H1 (cell line): ENCODE data around the gene ADA. TPM values are rescaled to one million over a fixed set of nuclear protein-coding genes. Genes with fewer than 3 reads are reported as not detected.

ENCODE experiments used
- CTCF ChIA-PET: fragments of 300-600 bp; sonication (Branson Sonifier 250); formaldehyde crosslinking; loops from one replicate; lab custom pipeline; 2021; ENCODE audit not compliant: partially characterized antibody; lab: Charles Lee
- POLR2A ChIA-PET: fragments of 300-600 bp; sonication (Branson Sonifier 250); formaldehyde crosslinking; loops from one replicate; lab custom pipeline; 2021; ENCODE audit warnings: inconsistent platforms; ENCODE audit not compliant: partially characterized antibody; lab: Charles Lee
- DNase-seq, 2 experiments: peaks; one replicate each; pipeline versions ENCODE4 v3.0.0 to v3.0.0-alpha.2; 2010 to 2022; ENCODE audit warnings: low spot score in 2 of 2, low read depth in 1 of 2, mixed read lengths in 1 of 2
- FAIRE-seq: peaks from 2 replicates; lab custom pipeline; 2011; peaks lifted over from hg19 to GRCh38; lab: Jason Lieb, UNC
- H2AFZ ChIP-seq: 2 replicates; pipeline ENCODE4 v1.8.1; 2012; ENCODE audit warnings: low read length, inconsistent platforms
- H2AK5ac ChIP-seq: 2 replicates; pipeline ENCODE4 v1.6.1; 2013; ENCODE audit warnings: low read depth, low read length
- H2BK120ac ChIP-seq: replicated peaks from 2 replicates; pipeline ENCODE3; 2013; ENCODE audit warnings: low read depth, low read length, inconsistent platforms
- H2BK12ac ChIP-seq: 2 replicates; pipeline ENCODE4 v1.6.1; 2013; ENCODE audit warnings: low read depth, low read length
- H2BK15ac ChIP-seq: 2 replicates; pipeline ENCODE4 v1.6.1; 2013; ENCODE audit warnings: low read length
- H2BK20ac ChIP-seq: 2 replicates; pipeline ENCODE4 v1.6.1; 2013; ENCODE audit warnings: low read length
- H2BK5ac ChIP-seq: 2 replicates; pipeline ENCODE4 v1.6.1; 2013; ENCODE audit warnings: low read depth, low read length
- H3K14ac ChIP-seq: 2 replicates; pipeline ENCODE4 v1.6.1; 2013; ENCODE audit warnings: inconsistent platforms; ENCODE audit not compliant: insufficient read length
- H3K18ac ChIP-seq: 2 replicates; pipeline ENCODE4 v1.6.1; 2013; ENCODE audit warnings: low read length; ENCODE audit errors: extremely low read depth
- H3K23ac ChIP-seq: 2 replicates; pipeline ENCODE4 v1.6.1; 2013; ENCODE audit warnings: inconsistent platforms; ENCODE audit not compliant: insufficient read length
- H3K23me2 ChIP-seq: 2 replicates; pipeline ENCODE4 v1.6.1; 2013; ENCODE audit warnings: low read depth, low read length
- H3K27ac ChIP-seq: 2 replicates; pipeline ENCODE4 v1.6.1; 2011; ENCODE audit warnings: low read depth, low read length, inconsistent platforms
- H3K27me3 ChIP-seq, 4 experiments: replicated peaks in 1 of 4; 1 replicate in 1 of 4; 2 replicates in 3 of 4; pipeline versions ENCODE4 v1.6.1 to v1.8.1; 2011 to 2013; ENCODE audit warnings: low read length in 3 of 4, mild to moderate bottlenecking in 3 of 4, inconsistent platforms in 2 of 4, mixed read lengths in 2 of 4, moderate library complexity in 1 of 4; ENCODE audit not compliant: control insufficient read depth in 3 of 4, insufficient read depth in 3 of 4; ENCODE audit errors: extremely low read depth in 1 of 4
- H3K36me3 ChIP-seq, 4 experiments: 2 replicates each; pipeline versions ENCODE4 v1.6.1 to v1.8.1; 2011 to 2013; ENCODE audit warnings: mild to moderate bottlenecking in 4 of 4, low read length in 3 of 4, moderate library complexity in 2 of 4, control low read depth in 1 of 4, inconsistent platforms in 1 of 4; ENCODE audit not compliant: insufficient read depth in 4 of 4, control insufficient read depth in 2 of 4
- H3K4ac ChIP-seq: replicated peaks from 2 replicates; pipeline ENCODE3; 2013; ENCODE audit warnings: low read length, low read depth, mixed read lengths, inconsistent platforms; ENCODE audit not compliant: insufficient read length
- H3K4me1 ChIP-seq, 4 experiments: replicated peaks in 1 of 4; 1 replicate in 1 of 4; 2 replicates in 3 of 4; pipeline versions ENCODE4 v1.6.1 to v1.8.1; 2011 to 2013; ENCODE audit warnings: low read length in 3 of 4, inconsistent platforms in 2 of 4, mixed read lengths in 1 of 4; ENCODE audit not compliant: insufficient read depth in 4 of 4, control insufficient read depth in 3 of 4
- H3K4me2 ChIP-seq, 2 experiments: 2 replicates each; pipeline versions ENCODE4 v1.6.1 to v1.8.1; 2011 to 2013; ENCODE audit warnings: low read depth in 2 of 2, low read length in 2 of 2, control low read depth in 1 of 2, inconsistent platforms in 1 of 2, mild to moderate bottlenecking in 1 of 2; ENCODE audit not compliant: insufficient read depth in 1 of 2
- H3K4me3 ChIP-seq, 4 experiments: fragments of 200-600, 300-600 bp in 1 of 4; sonication (generic), shearing (Covaris generic), sonication (Bioruptor Twin) in 1 of 4; 2 replicates each; pipeline versions ENCODE4 v1.5.1 to v1.8.1; 2011 to 2016; ENCODE audit warnings: low read length in 4 of 4, low read depth in 3 of 4, control low read depth in 2 of 4, inconsistent platforms in 2 of 4, mild to moderate bottlenecking in 2 of 4, mixed read lengths in 1 of 4, moderate library complexity in 1 of 4; ENCODE audit not compliant: insufficient read depth in 2 of 4; ENCODE audit errors: extremely low read depth in 1 of 4
- H3K56ac ChIP-seq: replicated peaks from 2 replicates; pipeline ENCODE3; 2013; ENCODE audit warnings: low read depth, mild to moderate bottlenecking, mixed read lengths, low read length, inconsistent platforms; ENCODE audit not compliant: insufficient read length
- H3K79me1 ChIP-seq: 2 replicates; pipeline ENCODE4 v1.6.1; 2013; ENCODE audit warnings: low read depth, low read length, control low read depth
- H3K79me2 ChIP-seq, 2 experiments: 2 replicates each; pipeline versions ENCODE4 v1.6.1 to v1.8.1; 2012 to 2013; ENCODE audit warnings: low read length in 2 of 2, mild to moderate bottlenecking in 2 of 2, inconsistent platforms in 1 of 2; ENCODE audit not compliant: insufficient read depth in 2 of 2, control insufficient read depth in 1 of 2
- H3K9ac ChIP-seq, 4 experiments: replicated peaks in 1 of 4; 1 replicate in 1 of 4; 2 replicates in 3 of 4; pipeline versions ENCODE4 v1.6.1 to v1.8.1; 2011 to 2013; ENCODE audit warnings: low read depth in 3 of 4, low read length in 3 of 4, control low read depth in 2 of 4, mild to moderate bottlenecking in 2 of 4, moderate library complexity in 2 of 4, inconsistent platforms in 1 of 4; ENCODE audit errors: extremely low read depth in 1 of 4
- H3K9me3 ChIP-seq, 2 experiments: 2 replicates each; pipeline versions ENCODE4 v1.6.1 to v1.8.1; 2012 to 2013; ENCODE audit warnings: mild to moderate bottlenecking in 2 of 2, moderate library complexity in 2 of 2, control low read depth in 1 of 2, inconsistent platforms in 1 of 2, low read depth in 1 of 2, low read length in 1 of 2, mixed read lengths in 1 of 2; ENCODE audit not compliant: insufficient read depth in 2 of 2
- H4K20me1 ChIP-seq, 2 experiments: replicated peaks in 1 of 2; 2 replicates each; pipeline versions ENCODE3 to v1.8.1; 2011 to 2013; ENCODE audit warnings: inconsistent platforms in 2 of 2, low read length in 2 of 2, mild to moderate bottlenecking in 1 of 2; ENCODE audit not compliant: insufficient read depth in 2 of 2, control insufficient read depth in 1 of 2
- H4K5ac ChIP-seq: 2 replicates; pipeline ENCODE4 v1.6.1; 2013; ENCODE audit warnings: low read length, low read depth, mixed read lengths, inconsistent platforms; ENCODE audit not compliant: insufficient read length
- H4K8ac ChIP-seq: 2 replicates; pipeline ENCODE4 v1.8.0; 2013; ENCODE audit warnings: mild to moderate bottlenecking, moderate library complexity, low read length, inconsistent platforms; ENCODE audit not compliant: insufficient read depth; ENCODE audit errors: extremely low read depth
- H4K91ac ChIP-seq: replicated peaks from 2 replicates; pipeline ENCODE3; 2013; ENCODE audit warnings: low read length, mixed read lengths, inconsistent platforms; ENCODE audit not compliant: insufficient read length
- BRCA1 ChIP-seq: IDR thresholded peaks from 2 replicates; pipeline ENCODE4 v1.6.1; 2012; ENCODE audit warnings: low read depth, low read length, improper control_type of control experiment
- CREB1 ChIP-seq: IDR thresholded peaks from 2 replicates; pipeline ENCODE4 v1.6.1; 2012; ENCODE audit warnings: inconsistent platforms
- FOSL1 ChIP-seq: IDR thresholded peaks from 2 replicates; pipeline ENCODE4 v1.6.1; 2011; ENCODE audit warnings: mild to moderate bottlenecking, low read depth, low read length, moderate library complexity; ENCODE audit not compliant: insufficient read depth
- JUN ChIP-seq: IDR thresholded peaks from 2 replicates; pipeline ENCODE4 v1.6.1; 2011; ENCODE audit warnings: low read depth, mild to moderate bottlenecking, improper control_type of control experiment, low read length
- RNF2 ChIP-seq: fragments of 200-900, 300-1000 bp; sonication (generic); IDR thresholded peaks from 2 replicates; pipeline ENCODE4 v1.7.1; 2016; ENCODE audit warnings: borderline replicate concordance, low read depth, mild to moderate bottlenecking, antibody characterized with exemption, low read length; ENCODE audit not compliant: poor library complexity, severe bottlenecking; ENCODE audit errors: missing control alignments
- SRF ChIP-seq: IDR thresholded peaks from 2 replicates; pipeline ENCODE4 v1.6.1; 2011; ENCODE audit warnings: mild to moderate bottlenecking, low read depth, low read length, moderate library complexity
- TAF1 ChIP-seq: IDR thresholded peaks from 2 replicates; pipeline ENCODE4 v1.6.1; 2011; ENCODE audit warnings: mild to moderate bottlenecking, low read depth, low read length
- TBP ChIP-seq: IDR thresholded peaks from 2 replicates; pipeline ENCODE4 v1.6.1; 2011; ENCODE audit warnings: low read depth, low read length, improper control_type of control experiment
- TCF12 ChIP-seq: IDR thresholded peaks from 2 replicates; pipeline ENCODE4 v1.6.1; 2011; ENCODE audit warnings: low read depth, mild to moderate bottlenecking, low read length
- WGBS, 2 experiments: shearing (Covaris generic) in 1 of 2; methylation state at CpG; one replicate each; pipeline versions ENCODE4 v1.1.6 to v1.1.7; 2013 to 2015; ENCODE audit warnings: low lambda C conversion rate in 2 of 2, mixed read lengths in 2 of 2, inconsistent platforms in 1 of 2, low coverage in 1 of 2, missing lambda C conversion rate in 1 of 2; ENCODE audit not compliant: insufficient replicate concordance in 2 of 2, insufficient coverage in 1 of 2, insufficient read length in 1 of 2; ENCODE audit errors: extremely low coverage in 1 of 2, missing lambda C conversion rate in 1 of 2; 5-methylcytosine and 5-hydroxymethylcytosine counted together
- polyA plus RNA-seq, 7 experiments: library from polyadenylated mRNA; depleted of rRNA in 3 of 7; stranded (reverse) in 5 of 7; unstranded in 2 of 7; fragments of >200 nt in 5 of 7; fragments of 200-250 nt in 2 of 7; gene quantifications; 1 replicate in 5 of 7; 2 replicates in 1 of 7; 4 replicates in 1 of 7; pipeline versions ENCODE4 v1.2.1 to v1.2.3, GENCODE V29; 2011 to 2013; ENCODE audit warnings: missing spikeins in 2 of 7, mixed read lengths in 2 of 7
- total RNA-seq: library from RNA; stranded (reverse); fragmentation: NEBNext Ultra II Directional; extraction: Animal tissue kit (Norgen Biotek cat#: 25700); gene quantifications from 2 replicates; pipeline ENCODE4 v1.2.1, GENCODE V29; 2021

The ADA gene
- total and polyA plus RNA-seq, 2 of the 8 experiments (the other 6 are each of a cell fraction or from before 2014, with no cell fraction given), result 19.9 to 32.8 TPM

- Histone ChIP-seq H2BK120ac (no peak overlapping the region), H4K8ac (no peak overlapping the region), H3K27ac (no peak overlapping the region), H3K9ac (no peak overlapping the region), H2BK15ac (no peak overlapping the region), H4K20me1 (peaks cover 3 to 9% of the 10 kb centered on the region in 2 experiments), H3K79me2 (no peaks in the 10 kb centered on the region), H2AK5ac (no peak overlapping the region), H2BK5ac (no peak overlapping the region), H2AFZ (no peak overlapping the region), H4K5ac (no peak overlapping the region)
- WGBS, 2 experiments, result 93% methylated on average over 5 of the region's 5 CpGs; no CpG with 5 or more reads in 1 of the 2 experiments
- POLR2A ChIA-PET, result no interaction called here
- TF ChIP-seq RNF2, result no peak
- no peak for TF ChIP-seq TBP
- TF ChIP-seq TCF12, result no peak
- no peak for TF ChIP-seq SRF
- no peak for TF ChIP-seq CREB1
- TF ChIP-seq TAF1, result no peak
- no peak for TF ChIP-seq JUN
- no peak for TF ChIP-seq BRCA1
- no peak for TF ChIP-seq FOSL1
- TF ChIP-seq, all 59 proteins: peak for 0
- no peak overlapping the region for H4K91ac ChIP-seq
- H2BK12ac ChIP-seq, result no peak overlapping the region
- no peaks in the 10 kb centered on the region for H3K9me3 ChIP-seq
- H3K27me3 ChIP-seq, result peaks cover 0 to 3% (median 1%) of the 10 kb centered on the region in 4 experiments; a peak in 3 of 7 replicates
- FAIRE-seq (no peak), DNase-seq (no peak)
- peaks cover 0 to 27% (median 14%) of the 10 kb centered on the region in 4 experiments; a peak in 6 of 7 replicates for H3K4me1 ChIP-seq
- no peaks in the 10 kb centered on the region for H3K79me1 ChIP-seq
- no peak overlapping the region for H3K56ac ChIP-seq
- H3K14ac ChIP-seq, result no peak overlapping the region
- H3K4me2 ChIP-seq, result no peak overlapping the region
- no peak overlapping the region for H3K18ac ChIP-seq
- H3K23me2 ChIP-seq, result no peaks in the 10 kb centered on the region
- H3K4me3 ChIP-seq, result no peak overlapping the region
- peaks cover 3 to 10% (median 6%) of the 10 kb centered on the region in 4 experiments; a peak in 5 of 8 replicates for H3K36me3 ChIP-seq
- CTCF ChIA-PET, result no interaction called here
- H2BK20ac ChIP-seq, result no peak overlapping the region
- no peak overlapping the region for H3K23ac ChIP-seq
- no peak overlapping the region for H3K4ac ChIP-seq
Measured at GRCh38 chr20:44620030-44620429, 31.5 kb downstream of the ADA start.
